H1 (cell line): ENCODE measurements around the gene BCAR3. TPM values are rescaled to one million over a fixed set of nuclear protein-coding genes. Genes with fewer than 3 reads are reported as not detected.

Experiments used
- CTCF ChIA-PET: fragments of 300-600 bp; sonication (Branson Sonifier 250); formaldehyde crosslinking; loops from one replicate; lab custom pipeline; 2021; ENCODE audit not compliant: partially characterized antibody; lab: Charles Lee
- POLR2A ChIA-PET: fragments of 300-600 bp; sonication (Branson Sonifier 250); formaldehyde crosslinking; loops from one replicate; lab custom pipeline; 2021; ENCODE audit warnings: inconsistent platforms; ENCODE audit not compliant: partially characterized antibody; lab: Charles Lee
- DNase-seq, 2 experiments: peaks; one replicate each; pipeline versions ENCODE4 v3.0.0 to v3.0.0-alpha.2; 2010 to 2022; ENCODE audit warnings: low spot score in 2 of 2, low read depth in 1 of 2, mixed read lengths in 1 of 2
- FAIRE-seq: peaks from 2 replicates; lab custom pipeline; 2011; peaks lifted over from hg19 to GRCh38; lab: Jason Lieb, UNC
- H2AFZ ChIP-seq: 2 replicates; pipeline ENCODE4 v1.8.1; 2012; ENCODE audit warnings: low read length, inconsistent platforms
- H2AK5ac ChIP-seq: 2 replicates; pipeline ENCODE4 v1.6.1; 2013; ENCODE audit warnings: low read depth, low read length
- H2BK120ac ChIP-seq: replicated peaks from 2 replicates; pipeline ENCODE3; 2013; ENCODE audit warnings: low read depth, low read length, inconsistent platforms
- H2BK12ac ChIP-seq: 2 replicates; pipeline ENCODE4 v1.6.1; 2013; ENCODE audit warnings: low read depth, low read length
- H2BK15ac ChIP-seq: 2 replicates; pipeline ENCODE4 v1.6.1; 2013; ENCODE audit warnings: low read length
- H2BK20ac ChIP-seq: 2 replicates; pipeline ENCODE4 v1.6.1; 2013; ENCODE audit warnings: low read length
- H2BK5ac ChIP-seq: 2 replicates; pipeline ENCODE4 v1.6.1; 2013; ENCODE audit warnings: low read depth, low read length
- H3K14ac ChIP-seq: 2 replicates; pipeline ENCODE4 v1.6.1; 2013; ENCODE audit warnings: inconsistent platforms; ENCODE audit not compliant: insufficient read length
- H3K18ac ChIP-seq: 2 replicates; pipeline ENCODE4 v1.6.1; 2013; ENCODE audit warnings: low read length; ENCODE audit errors: extremely low read depth
- H3K23ac ChIP-seq: 2 replicates; pipeline ENCODE4 v1.6.1; 2013; ENCODE audit warnings: inconsistent platforms; ENCODE audit not compliant: insufficient read length
- H3K23me2 ChIP-seq: 2 replicates; pipeline ENCODE4 v1.6.1; 2013; ENCODE audit warnings: low read depth, low read length
- H3K27ac ChIP-seq: 2 replicates; pipeline ENCODE4 v1.6.1; 2011; ENCODE audit warnings: low read depth, low read length, inconsistent platforms
- H3K27me3 ChIP-seq, 4 experiments: replicated peaks in 1 of 4; 1 replicate in 1 of 4; 2 replicates in 3 of 4; pipeline versions ENCODE4 v1.6.1 to v1.8.1; 2011 to 2013; ENCODE audit warnings: low read length in 3 of 4, mild to moderate bottlenecking in 3 of 4, inconsistent platforms in 2 of 4, mixed read lengths in 2 of 4, moderate library complexity in 1 of 4; ENCODE audit not compliant: control insufficient read depth in 3 of 4, insufficient read depth in 3 of 4; ENCODE audit errors: extremely low read depth in 1 of 4
- H3K36me3 ChIP-seq, 4 experiments: 2 replicates each; pipeline versions ENCODE4 v1.6.1 to v1.8.1; 2011 to 2013; ENCODE audit warnings: mild to moderate bottlenecking in 4 of 4, low read length in 3 of 4, moderate library complexity in 2 of 4, control low read depth in 1 of 4, inconsistent platforms in 1 of 4; ENCODE audit not compliant: insufficient read depth in 4 of 4, control insufficient read depth in 2 of 4
- H3K4ac ChIP-seq: replicated peaks from 2 replicates; pipeline ENCODE3; 2013; ENCODE audit warnings: low read length, low read depth, mixed read lengths, inconsistent platforms; ENCODE audit not compliant: insufficient read length
- H3K4me1 ChIP-seq, 4 experiments: replicated peaks in 1 of 4; 1 replicate in 1 of 4; 2 replicates in 3 of 4; pipeline versions ENCODE4 v1.6.1 to v1.8.1; 2011 to 2013; ENCODE audit warnings: low read length in 3 of 4, inconsistent platforms in 2 of 4, mixed read lengths in 1 of 4; ENCODE audit not compliant: insufficient read depth in 4 of 4, control insufficient read depth in 3 of 4
- H3K4me2 ChIP-seq, 2 experiments: 2 replicates each; pipeline versions ENCODE4 v1.6.1 to v1.8.1; 2011 to 2013; ENCODE audit warnings: low read depth in 2 of 2, low read length in 2 of 2, control low read depth in 1 of 2, inconsistent platforms in 1 of 2, mild to moderate bottlenecking in 1 of 2; ENCODE audit not compliant: insufficient read depth in 1 of 2
- H3K4me3 ChIP-seq, 4 experiments: fragments of 200-600, 300-600 bp in 1 of 4; sonication (generic), shearing (Covaris generic), sonication (Bioruptor Twin) in 1 of 4; 2 replicates each; pipeline versions ENCODE4 v1.5.1 to v1.8.1; 2011 to 2016; ENCODE audit warnings: low read length in 4 of 4, low read depth in 3 of 4, control low read depth in 2 of 4, inconsistent platforms in 2 of 4, mild to moderate bottlenecking in 2 of 4, mixed read lengths in 1 of 4, moderate library complexity in 1 of 4; ENCODE audit not compliant: insufficient read depth in 2 of 4; ENCODE audit errors: extremely low read depth in 1 of 4
- H3K56ac ChIP-seq: replicated peaks from 2 replicates; pipeline ENCODE3; 2013; ENCODE audit warnings: low read depth, mild to moderate bottlenecking, mixed read lengths, low read length, inconsistent platforms; ENCODE audit not compliant: insufficient read length
- H3K79me1 ChIP-seq: 2 replicates; pipeline ENCODE4 v1.6.1; 2013; ENCODE audit warnings: low read depth, low read length, control low read depth
- H3K79me2 ChIP-seq, 2 experiments: 2 replicates each; pipeline versions ENCODE4 v1.6.1 to v1.8.1; 2012 to 2013; ENCODE audit warnings: low read length in 2 of 2, mild to moderate bottlenecking in 2 of 2, inconsistent platforms in 1 of 2; ENCODE audit not compliant: insufficient read depth in 2 of 2, control insufficient read depth in 1 of 2
- H3K9ac ChIP-seq, 4 experiments: replicated peaks in 1 of 4; 1 replicate in 1 of 4; 2 replicates in 3 of 4; pipeline versions ENCODE4 v1.6.1 to v1.8.1; 2011 to 2013; ENCODE audit warnings: low read depth in 3 of 4, low read length in 3 of 4, control low read depth in 2 of 4, mild to moderate bottlenecking in 2 of 4, moderate library complexity in 2 of 4, inconsistent platforms in 1 of 4; ENCODE audit errors: extremely low read depth in 1 of 4
- H3K9me3 ChIP-seq, 2 experiments: 2 replicates each; pipeline versions ENCODE4 v1.6.1 to v1.8.1; 2012 to 2013; ENCODE audit warnings: mild to moderate bottlenecking in 2 of 2, moderate library complexity in 2 of 2, control low read depth in 1 of 2, inconsistent platforms in 1 of 2, low read depth in 1 of 2, low read length in 1 of 2, mixed read lengths in 1 of 2; ENCODE audit not compliant: insufficient read depth in 2 of 2
- H4K20me1 ChIP-seq, 2 experiments: replicated peaks in 1 of 2; 2 replicates each; pipeline versions ENCODE3 to v1.8.1; 2011 to 2013; ENCODE audit warnings: inconsistent platforms in 2 of 2, low read length in 2 of 2, mild to moderate bottlenecking in 1 of 2; ENCODE audit not compliant: insufficient read depth in 2 of 2, control insufficient read depth in 1 of 2
- H4K5ac ChIP-seq: 2 replicates; pipeline ENCODE4 v1.6.1; 2013; ENCODE audit warnings: low read length, low read depth, mixed read lengths, inconsistent platforms; ENCODE audit not compliant: insufficient read length
- H4K8ac ChIP-seq: 2 replicates; pipeline ENCODE4 v1.8.0; 2013; ENCODE audit warnings: mild to moderate bottlenecking, moderate library complexity, low read length, inconsistent platforms; ENCODE audit not compliant: insufficient read depth; ENCODE audit errors: extremely low read depth
- H4K91ac ChIP-seq: replicated peaks from 2 replicates; pipeline ENCODE3; 2013; ENCODE audit warnings: low read length, mixed read lengths, inconsistent platforms; ENCODE audit not compliant: insufficient read length
- CREB1 ChIP-seq: IDR thresholded peaks from 2 replicates; pipeline ENCODE4 v1.6.1; 2012; ENCODE audit warnings: inconsistent platforms
- KDM4A ChIP-seq: IDR thresholded peaks from one replicate; pipeline ENCODE4 v1.7.1; 2012; ENCODE audit warnings: low read depth, mild to moderate bottlenecking, moderate library complexity, low read length, inconsistent platforms; ENCODE audit not compliant: severe bottlenecking
- NRF1 ChIP-seq: IDR thresholded peaks from 2 replicates; pipeline ENCODE4 v1.6.1; 2011; ENCODE audit warnings: mild to moderate bottlenecking, low read depth, low read length, improper control_type of control experiment
- SIRT6 ChIP-seq: IDR thresholded peaks from one replicate; pipeline ENCODE4 v1.7.1; 2012; ENCODE audit warnings: low read length, inconsistent platforms
- TEAD4 ChIP-seq: IDR thresholded peaks from 2 replicates; pipeline ENCODE4 v1.6.1; 2012; ENCODE audit warnings: low read depth, low read length, inconsistent platforms, mixed read lengths
- WGBS, 2 experiments: shearing (Covaris generic) in 1 of 2; methylation state at CpG; one replicate each; pipeline versions ENCODE4 v1.1.6 to v1.1.7; 2013 to 2015; ENCODE audit warnings: low lambda C conversion rate in 2 of 2, mixed read lengths in 2 of 2, inconsistent platforms in 1 of 2, low coverage in 1 of 2, missing lambda C conversion rate in 1 of 2; ENCODE audit not compliant: insufficient replicate concordance in 2 of 2, insufficient coverage in 1 of 2, insufficient read length in 1 of 2; ENCODE audit errors: extremely low coverage in 1 of 2, missing lambda C conversion rate in 1 of 2; 5-methylcytosine and 5-hydroxymethylcytosine counted together
- polyA plus RNA-seq, 7 experiments: library from polyadenylated mRNA; depleted of rRNA in 3 of 7; stranded (reverse) in 5 of 7; unstranded in 2 of 7; fragments of >200 nt in 5 of 7; fragments of 200-250 nt in 2 of 7; gene quantifications; 1 replicate in 5 of 7; 2 replicates in 1 of 7; 4 replicates in 1 of 7; pipeline versions ENCODE4 v1.2.1 to v1.2.3, GENCODE V29; 2011 to 2013; ENCODE audit warnings: missing spikeins in 2 of 7, mixed read lengths in 2 of 7
- total RNA-seq: library from RNA; stranded (reverse); fragmentation: NEBNext Ultra II Directional; extraction: Animal tissue kit (Norgen Biotek cat#: 25700); gene quantifications from 2 replicates; pipeline ENCODE4 v1.2.1, GENCODE V29; 2021

Gene BCAR3
- total and polyA plus RNA-seq, 2 of the 8 experiments (the other 6 are each of a cell fraction or from before 2014, with no cell fraction given) = 5.6 to 9.2 TPM

- Histone ChIP-seq H3K4ac (no peak overlapping the region), H4K91ac (no peak overlapping the region), H3K9me3 (no peaks in the 10 kb centered on the region), H3K27me3 (no peaks in the 10 kb centered on the region), H4K20me1 (no peaks in the 10 kb centered on the region), H2AK5ac (no peak overlapping the region), H3K9ac (no peak overlapping the region), H3K4me2 (no peak overlapping the region), H3K18ac (no peak overlapping the region), H3K4me1 (peaks cover 16 to 23% (median 17%) of the 10 kb centered on the region in 4 experiments), H4K8ac (no peak overlapping the region), H4K5ac (no peak overlapping the region), H3K79me1 (peaks cover 5% of the 10 kb centered on the region; the same call in 1 of the 2 replicates), H3K4me3 (no peak overlapping the region), H2BK5ac (no peak overlapping the region), H3K23me2 (no peaks in the 10 kb centered on the region), H3K79me2 (no peaks in the 10 kb centered on the region; a peak in 1 of 4 replicates), H2BK15ac (0 out of 2 replicates have a peak overlapping the region, but pooled peaks have one; percentile 65), H3K14ac (no peak overlapping the region), H3K23ac (no peak overlapping the region), H2BK12ac (no peak overlapping the region), H2BK120ac (no peak overlapping the region), H3K27ac (no peak overlapping the region), H2BK20ac (no peak overlapping the region), H2AFZ (no peak overlapping the region), H3K56ac (no peak overlapping the region), H3K36me3 (no peaks in the 10 kb centered on the region)
- TF ChIP-seq KDM4A (no peak), NRF1 (no peak), CREB1 (no peak), SIRT6 (no peak), TEAD4 (0 out of 2 replicates have a peak, but pooled peaks have one; percentile 26)
- DNase-seq (no peak), FAIRE-seq (no peak)
- 87% methylated on average over 4 of the region's 4 CpGs; no CpG with 5 or more reads in 1 of the 2 experiments for WGBS, 2 experiments
- ChIA-PET POLR2A (interaction anchor here (0.8 kb wide), 1 partner anchor 9 kb away, joined by 3 read pairs; no protein-coding TSS in a partner anchor), CTCF (interaction anchor here (0.5 to 31.2 kb wide), 14 partner anchors 9 to 311 kb away, joined by 3 to 620 read pairs (median 4); no protein-coding TSS in a partner anchor)
Measured at GRCh38 chr1:93620841-93621210, 60.8 kb downstream of the BCAR3 start.
